Breast epithelium (tissue), 3 donors: Measurements from ENCODE around the gene C1QTNF1.

Source experiments
- CTCF ChIP-seq, 3 donors: fragments of 450-650 bp; IDR thresholded peaks; one replicate each; pipeline ENCODE4 v1.5.1; 2016 to 2017; ENCODE audit warnings: antibody characterized with exemption in 3 of 3, mild to moderate bottlenecking in 3 of 3, moderate library complexity in 3 of 3
- POLR2A ChIP-seq: fragments of 450-650 bp; IDR thresholded peaks from one replicate; pipeline ENCODE4 v1.6.1; 2016; ENCODE audit warnings: antibody characterized with exemption, mild to moderate bottlenecking, moderate library complexity
- POLR2AphosphoS5 ChIP-seq, 3 donors: sonication (generic); formaldehyde crosslinking; IDR thresholded peaks; one replicate each; pipeline ENCODE4 v1.6.1; 2017; ENCODE audit warnings: antibody characterized with exemption in 3 of 3

DNA sequence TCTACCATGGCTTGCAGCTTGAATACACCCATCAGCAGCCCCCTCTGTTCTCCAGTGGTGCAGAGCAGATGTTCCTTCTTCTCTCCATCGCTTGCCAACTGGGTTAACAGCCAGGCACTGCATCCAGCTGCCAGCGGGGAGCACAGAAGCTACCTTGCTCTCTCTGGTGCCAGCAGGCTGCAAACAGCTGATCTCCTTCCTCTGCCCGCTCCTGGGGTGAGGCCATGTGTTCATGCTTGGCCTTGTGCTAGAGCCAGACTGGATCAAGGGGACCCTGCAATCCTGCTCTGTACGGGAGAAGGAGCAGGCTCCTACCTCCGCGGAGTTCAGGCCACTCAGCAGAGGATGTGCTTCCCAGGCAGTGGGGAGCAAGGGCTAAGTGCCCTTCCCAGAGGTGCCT lies 26.6 kb downstream of the C1QTNF1 start:
- TF ChIP-seq CTCF (IDR thresholded peaks at IDR 0.05) (no peak), POLR2A (no peak), POLR2AphosphoS5 (IDR thresholded peaks at IDR 0.05) (no peak)
